ENCODE measurements around the gene PTPRN2. TPM values are rescaled to one million over a fixed set of nuclear protein-coding genes. Genes with fewer than 3 reads are reported as not detected.

Gene PTPRN2
- total RNA-seq, 1 experiment from 2014 or later: not detected

- intact Hi-C loops (cut with micrococcal nuclease; ENCODE audit: unreplicated experiment): no loop called here
Measured at GRCh38 chr7:158589653-158590052, 2.0 kb upstream of the PTPRN2 start.

GRCh38 chr7:158588878-158589442 lies 1.3 kb upstream of the PTPRN2 start:
- no peaks in the 10 kb centered on the region for H4K20me1 ChIP-seq (ENCODE audit: insufficient read depth)
- H3K4me2 ChIP-seq: no peak overlapping the region
- no peak overlapping the region for H3K27ac ChIP-seq
- H3K4me1 ChIP-seq (replicated peaks; ENCODE audit: insufficient read depth): no peaks in the 10 kb centered on the region
- DNase-seq: no peak
- H3K9me3 ChIP-seq (ENCODE audit: insufficient read depth, low read depth): no peaks in the 10 kb centered on the region
- no TSS peak for BruUV-seq (replicated peaks)
- H3K79me2 ChIP-seq (ENCODE audit: low read depth): no peaks in the 10 kb centered on the region
- no peaks in the 10 kb centered on the region for H3K36me3 ChIP-seq (ENCODE audit: low read depth)
- intact Hi-C loops (cut with micrococcal nuclease; ENCODE audit: unreplicated experiment): no loop called here
- peaks cover 61% of the 10 kb centered on the region for H3K27me3 ChIP-seq (ENCODE audit: insufficient read depth, low read depth)
- H3K4me3 ChIP-seq: no peak overlapping the region
- H3F3A ChIP-seq (ENCODE audit: insufficient read depth, low read depth): no peaks in the 10 kb centered on the region
- H3K9me2 ChIP-seq (ENCODE audit: insufficient read depth): no peaks in the 10 kb centered on the region
- no peak for TF ChIP-seq EZH2 (IDR thresholded peaks at IDR 0.05; ENCODE audit: low read depth)
- no peak for TF ChIP-seq CTCF (conservative IDR thresholded peaks at IDR 0.05)
- ChIA-PET POLR2A (ENCODE audit: unreplicated experiment) (no interaction called here), CTCF (interaction anchor here (0.5 kb wide), 1 partner anchor 122 kb away, joined by 3 read pairs; no protein-coding TSS in a partner anchor)
- no peak overlapping the region for H2AFZ ChIP-seq

More at GRCh38 chr7:158589653-158590052, 2.0 kb upstream of the PTPRN2 start:
- Histone ChIP-seq H3K36me3 (ENCODE audit: low read depth) (no peaks in the 10 kb centered on the region), H3K4me1 (replicated peaks; ENCODE audit: insufficient read depth) (no peaks in the 10 kb centered on the region), H3K4me3 (no peak overlapping the region), H3K27me3 (ENCODE audit: insufficient read depth, low read depth) (peaks cover 54% of the 10 kb centered on the region), H3F3A (ENCODE audit: insufficient read depth, low read depth) (no peaks in the 10 kb centered on the region), H3K9me2 (ENCODE audit: insufficient read depth) (no peaks in the 10 kb centered on the region), H4K20me1 (ENCODE audit: insufficient read depth) (no peaks in the 10 kb centered on the region), H3K27ac (no peak overlapping the region), H3K4me2 (no peak overlapping the region), H3K9me3 (ENCODE audit: insufficient read depth, low read depth) (peaks cover 4% of the 10 kb centered on the region; the same call in 1 of the 2 replicates), H2AFZ (no peak overlapping the region), H3K79me2 (ENCODE audit: low read depth) (no peaks in the 10 kb centered on the region)
- TF ChIP-seq CTCF (conservative IDR thresholded peaks at IDR 0.05) (no peak), EZH2 (IDR thresholded peaks at IDR 0.05; ENCODE audit: low read depth) (no peak)
- BruUV-seq (replicated peaks): no TSS peak
- POLR2A ChIA-PET (ENCODE audit: unreplicated experiment): no interaction called here
- no peak for DNase-seq
- CTCF ChIA-PET: interaction anchor here (0.5 kb wide), 1 partner anchor 122 kb away, joined by 3 read pairs; no protein-coding TSS in a partner anchor

DNA sequence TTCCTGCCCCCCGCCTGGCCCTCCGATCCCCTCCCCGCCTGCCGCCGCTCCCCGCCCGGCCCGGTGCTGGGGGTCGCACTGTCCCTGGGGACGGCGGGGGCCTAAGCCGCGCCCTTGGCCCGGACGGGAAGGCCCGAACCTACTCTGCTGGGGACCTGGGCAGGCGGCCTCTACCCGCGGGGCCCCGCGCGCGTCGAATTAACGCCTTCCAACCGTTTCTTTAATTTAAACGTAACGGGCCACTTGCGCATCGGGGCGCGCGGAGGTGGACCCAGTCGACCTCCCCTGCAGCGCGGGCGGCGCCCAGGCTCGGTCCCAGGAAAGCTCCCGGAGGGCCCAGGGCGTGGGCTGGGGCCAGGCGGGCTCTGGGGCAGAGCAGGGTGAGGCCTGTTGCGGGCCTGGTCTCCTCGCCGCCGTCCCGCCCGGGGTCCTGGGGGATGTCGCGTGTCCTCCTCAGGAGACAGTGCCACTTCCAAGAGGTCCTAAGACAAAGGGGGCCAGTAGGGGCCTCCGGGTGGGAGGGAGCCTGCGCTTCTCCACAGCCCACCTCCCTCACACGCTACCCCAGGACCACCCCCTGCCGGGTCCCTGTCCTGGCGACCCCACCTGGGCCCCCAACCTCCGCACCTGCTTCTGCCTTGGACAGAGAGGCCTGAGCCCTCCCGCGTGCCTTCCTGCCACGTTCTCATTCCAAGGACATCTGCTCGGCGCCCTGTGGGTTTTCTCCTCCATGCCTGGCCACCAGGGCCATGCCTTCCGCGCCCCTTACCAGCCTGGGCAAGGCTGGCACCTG lies 658 bp upstream of the PTPRN2 start:
- Histone ChIP-seq H3K79me2 (ENCODE audit: low read depth) (no peaks in the 10 kb centered on the region), H3K4me2 (no peak overlapping the region), H3K9me2 (ENCODE audit: insufficient read depth) (no peaks in the 10 kb centered on the region), H3K27me3 (ENCODE audit: insufficient read depth, low read depth) (peaks cover 67% of the 10 kb centered on the region), H3K4me3 (no peak overlapping the region), H3K27ac (no peak overlapping the region), H3K4me1 (replicated peaks; ENCODE audit: insufficient read depth) (peaks cover under 1% of the 10 kb centered on the region; the same call in 1 of the 2 replicates), H3F3A (ENCODE audit: insufficient read depth, low read depth) (no peaks in the 10 kb centered on the region), H2AFZ (no peak overlapping the region), H3K36me3 (ENCODE audit: low read depth) (no peaks in the 10 kb centered on the region), H4K20me1 (ENCODE audit: insufficient read depth) (no peaks in the 10 kb centered on the region), H3K9me3 (ENCODE audit: insufficient read depth, low read depth) (no peaks in the 10 kb centered on the region)
- no TSS peak for BruUV-seq (replicated peaks)
- intact Hi-C loops (cut with micrococcal nuclease; ENCODE audit: unreplicated experiment): no loop called here
- ChIA-PET CTCF (no interaction called here), POLR2A (ENCODE audit: unreplicated experiment) (no interaction called here)
- no peak for DNase-seq
- no peak for TF ChIP-seq EZH2 (IDR thresholded peaks at IDR 0.05; ENCODE audit: low read depth)
- no peak for TF ChIP-seq CTCF (conservative IDR thresholded peaks at IDR 0.05)

Data from PC-9 (cell line).